Skin of body (tissue), 2 donors: ENCODE results near the gene PPFIA2. TPM values are rescaled to one million over a fixed set of nuclear protein-coding genes. Genes with fewer than 3 reads are reported as not detected.

Experiments used
- DNase-seq: peaks from one replicate; lab custom pipeline; 2025; lab: John Stamatoyannopoulos, UW
- total RNA-seq: library from RNA; depleted of rRNA; stranded (reverse); fragments of >200 nt; gene quantifications from one replicate; pipeline ENCODE4 v1.2.3, GENCODE V29; 2014

The PPFIA2 gene
- total RNA-seq, 1 donor from 2014 or later, result 1.6 TPM

DNA sequence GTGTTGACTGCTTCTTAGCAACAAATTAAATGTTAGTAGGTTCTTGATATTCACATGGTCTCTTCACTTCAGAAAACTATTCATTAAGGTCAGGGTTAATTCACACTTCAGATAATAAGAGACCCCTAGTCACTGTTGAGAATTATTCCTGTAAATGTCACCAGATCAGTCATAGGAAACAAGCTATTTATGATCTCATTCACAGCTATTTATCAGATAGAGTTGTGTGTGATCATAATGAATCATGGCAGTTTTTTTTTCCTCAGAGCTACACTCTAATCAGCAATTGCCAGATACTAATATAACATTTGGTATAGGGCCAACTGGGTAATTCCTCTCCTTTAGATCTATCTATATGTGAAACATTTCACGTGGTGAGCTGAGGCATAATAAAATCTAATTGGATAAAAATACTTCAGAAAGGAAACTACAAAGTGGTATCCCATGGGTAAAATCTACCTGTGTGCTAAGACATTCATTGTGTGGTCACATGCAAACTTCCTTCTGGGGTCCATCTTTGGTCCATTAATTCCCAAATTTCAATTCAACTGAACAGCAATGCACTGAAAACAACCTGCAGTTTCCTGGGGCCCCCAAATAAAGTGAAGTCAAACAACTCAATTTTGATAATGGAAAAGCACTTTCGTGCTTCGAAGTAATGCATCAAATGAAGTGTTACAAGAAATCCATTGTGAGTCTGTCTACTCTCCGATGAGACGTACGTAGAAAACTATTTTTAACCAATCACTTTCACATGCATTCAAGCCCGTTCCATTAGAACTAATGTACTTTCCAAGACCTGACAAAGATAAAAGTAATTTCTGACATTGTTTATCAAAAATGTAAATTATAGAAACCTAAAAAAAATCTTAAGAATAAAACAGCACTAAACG is 484.3 kb downstream of the PPFIA2 start:
- DNase-seq, result no peak

DNA sequence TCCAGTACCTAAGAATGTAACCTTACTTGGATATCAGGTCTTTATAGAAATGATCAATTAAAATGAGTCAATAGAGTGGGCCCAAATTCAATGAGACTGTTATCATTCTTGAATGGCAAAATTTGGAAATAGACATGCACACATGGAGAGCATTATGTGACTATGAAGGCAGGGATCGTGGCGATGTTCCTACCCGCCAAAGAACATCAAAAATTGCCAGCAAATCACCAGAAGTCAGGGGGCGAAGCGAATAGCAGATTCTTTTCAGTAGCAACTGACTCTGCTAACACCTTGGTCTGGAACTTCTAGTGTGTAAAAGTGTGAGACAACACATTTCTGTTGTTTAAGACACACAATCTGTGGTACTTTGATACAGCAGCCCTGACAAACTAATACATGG is 488.8 kb downstream of the PPFIA2 start:
- no peak for DNase-seq

DNA sequence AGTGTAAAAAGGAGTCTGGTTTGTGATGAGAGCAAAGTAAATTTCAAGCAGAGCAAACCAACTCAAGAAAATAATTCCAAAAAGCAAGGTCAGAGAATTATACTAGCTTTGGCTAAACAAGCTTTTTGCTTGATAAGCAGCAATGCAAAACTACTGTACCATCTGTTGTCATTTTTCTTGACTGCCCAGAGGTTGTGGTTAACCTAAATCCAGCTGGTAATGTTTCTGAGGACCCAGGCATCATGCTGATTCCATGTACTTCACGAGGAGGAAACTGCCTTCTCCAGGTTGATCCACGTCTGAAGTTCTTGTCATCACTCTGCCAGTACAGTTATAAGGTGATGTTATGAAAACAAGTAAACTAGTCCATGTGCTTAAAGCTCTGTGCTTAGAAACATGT is 496.1 kb downstream of the PPFIA2 start:
- no peak for DNase-seq

DNA sequence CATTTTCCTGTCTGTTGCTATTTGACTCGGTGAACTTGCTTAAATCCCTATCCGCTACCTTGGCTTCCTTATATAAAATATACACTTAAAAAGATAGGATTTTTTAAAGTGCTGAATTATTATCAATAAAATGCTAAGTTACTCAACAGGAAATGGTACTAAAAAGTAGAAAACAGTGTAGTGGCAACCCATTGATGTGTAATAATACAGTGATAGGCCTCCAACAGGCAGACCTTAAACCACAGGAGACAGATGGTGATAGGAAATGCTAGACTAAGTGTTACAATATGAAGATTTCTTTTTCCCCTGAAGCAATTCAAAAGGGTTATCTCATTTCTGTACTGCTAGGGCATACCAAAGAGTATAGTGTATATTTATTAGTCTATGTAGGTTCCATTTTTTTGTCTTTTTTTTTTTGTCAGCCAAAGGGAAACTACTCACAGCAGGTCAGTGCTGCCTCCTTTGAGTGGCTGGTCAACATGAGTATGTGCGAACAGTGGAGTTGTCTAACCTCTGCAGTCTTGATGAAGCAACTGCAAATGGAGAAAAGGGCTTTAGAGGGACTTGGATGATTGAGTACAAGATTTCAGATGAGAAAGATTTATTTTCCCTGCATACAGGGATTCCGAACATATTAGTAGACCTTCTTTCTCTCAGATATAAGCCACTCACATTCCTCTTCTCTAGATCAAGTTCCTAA is 497.5 kb downstream of the PPFIA2 start:
- DNase-seq, result no peak

DNA sequence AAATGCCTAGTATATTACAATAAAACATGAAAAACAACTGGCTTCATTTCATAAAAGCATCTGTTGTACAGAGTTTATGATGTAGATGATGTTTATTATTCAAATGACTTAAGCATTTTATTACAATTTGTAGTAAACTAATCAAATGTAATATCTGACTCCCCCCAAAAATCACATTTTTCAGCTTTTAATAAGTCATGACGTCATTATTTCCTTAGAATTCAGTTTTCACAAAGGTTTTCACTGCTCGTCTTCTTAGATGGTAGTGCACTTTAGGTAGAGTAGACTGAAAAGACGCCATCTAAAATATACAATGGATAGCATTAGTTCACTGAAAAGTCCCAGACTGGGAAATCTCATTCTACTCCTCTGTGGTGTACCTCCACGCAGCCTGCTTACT is 499.8 kb downstream of the PPFIA2 start:
- no peak for DNase-seq

DNA sequence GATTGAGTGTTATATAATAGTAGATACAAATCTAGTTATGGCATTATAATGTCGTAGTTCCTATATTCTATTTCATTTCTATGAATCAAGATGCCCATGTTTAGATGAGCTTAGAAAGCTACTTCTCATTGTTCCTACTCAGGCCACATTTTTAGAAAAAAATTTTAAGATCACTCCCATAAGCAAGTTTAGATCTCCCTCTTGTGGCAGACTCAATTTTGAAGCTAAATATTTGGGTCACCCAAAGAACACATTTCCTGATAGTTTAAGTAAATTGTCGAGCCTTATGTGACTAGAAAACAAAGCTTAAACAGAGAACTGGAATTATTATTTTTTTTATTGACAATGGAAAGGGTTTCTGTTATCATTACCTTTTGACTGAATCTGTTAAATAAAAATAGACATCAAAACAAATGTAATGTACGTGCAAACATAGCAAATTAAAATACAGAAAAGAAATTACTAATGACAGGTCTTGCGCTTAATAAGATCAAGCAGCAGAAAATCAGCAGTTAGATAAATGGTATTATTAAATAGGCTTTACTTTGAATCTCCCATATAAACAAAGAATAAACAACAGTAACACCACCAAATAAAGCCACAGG is 501.1 kb downstream of the PPFIA2 start:
- peak; percentile 7 for DNase-seq

DNA sequence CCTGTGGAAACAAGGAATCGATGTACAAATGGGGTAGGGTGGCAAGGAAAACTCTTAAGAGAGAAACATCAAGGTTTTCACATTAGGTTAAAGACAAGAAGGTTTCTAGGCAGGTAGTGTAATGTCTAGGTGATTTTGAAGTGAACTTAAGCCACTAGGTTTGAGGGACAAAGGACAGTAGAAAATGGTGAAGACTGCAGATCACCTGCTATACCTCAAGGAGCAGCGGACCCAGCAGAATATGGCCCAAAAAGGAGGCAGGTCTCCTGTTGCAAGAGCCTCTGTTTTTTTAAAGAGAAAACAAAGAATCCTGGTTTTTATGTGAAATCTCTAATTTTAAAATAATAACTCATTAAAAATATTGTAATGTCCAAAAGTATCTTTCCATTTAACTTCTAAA is 503.2 kb downstream of the PPFIA2 start:
- no peak for DNase-seq

DNA sequence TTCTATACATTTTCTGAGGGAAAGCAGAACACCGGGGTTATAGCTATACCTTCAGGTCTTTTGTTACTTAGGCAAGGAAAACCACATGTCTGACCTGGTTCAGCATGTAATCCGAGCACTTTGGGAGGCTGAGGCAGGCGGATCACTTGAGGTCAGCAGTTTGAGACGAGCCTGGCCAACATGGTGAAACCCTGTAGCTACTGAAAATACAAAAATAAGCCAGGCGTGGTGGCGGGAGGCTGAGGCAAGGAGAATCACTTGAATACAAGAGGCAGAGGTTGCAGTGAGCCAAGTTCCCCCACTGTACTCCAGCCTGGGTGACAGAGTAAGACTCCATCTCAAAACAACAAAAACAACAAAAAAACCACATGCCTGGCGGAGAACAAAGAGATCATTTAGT is 503.7 kb downstream of the PPFIA2 start:
- DNase-seq, result no peak

DNA sequence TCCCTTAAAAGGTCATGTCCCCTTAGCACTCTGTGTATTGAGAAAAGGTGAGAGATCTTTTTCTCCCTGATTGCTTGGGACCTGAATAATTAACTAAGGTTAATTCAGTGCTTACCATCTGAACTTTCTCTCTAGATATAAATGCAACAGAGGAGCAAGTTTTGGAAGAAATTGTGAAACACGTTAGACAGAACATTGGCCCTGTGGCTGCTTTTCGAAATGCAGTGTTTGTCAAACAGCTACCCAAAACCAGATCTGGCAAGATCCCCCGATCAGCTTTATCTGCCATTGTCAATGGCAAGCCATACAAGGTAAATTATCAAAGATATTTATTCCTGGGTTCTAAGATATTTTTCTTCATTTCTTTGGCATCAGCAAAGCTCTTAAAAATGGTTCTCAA is 505.8 kb downstream of the PPFIA2 start:
- no peak for DNase-seq

DNA sequence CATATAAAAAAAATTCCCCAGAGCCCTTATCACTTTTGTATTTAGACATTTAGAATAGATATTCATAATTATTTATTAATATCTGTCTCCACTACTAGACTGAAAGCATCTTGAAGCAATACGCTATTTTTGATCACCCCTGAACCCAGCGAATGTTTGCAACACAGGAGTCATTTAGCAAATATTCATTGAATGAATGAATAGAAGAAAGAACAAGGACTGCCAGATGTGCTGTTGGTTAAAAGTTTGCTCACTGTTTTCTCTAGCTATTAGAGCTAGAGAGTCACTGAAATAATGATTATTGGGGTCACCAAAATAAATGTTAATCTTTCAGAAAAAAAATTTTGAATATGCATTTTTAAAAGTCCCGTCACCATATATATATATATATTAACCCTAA is 506.9 kb downstream of the PPFIA2 start:
- DNase-seq, result no peak

DNA sequence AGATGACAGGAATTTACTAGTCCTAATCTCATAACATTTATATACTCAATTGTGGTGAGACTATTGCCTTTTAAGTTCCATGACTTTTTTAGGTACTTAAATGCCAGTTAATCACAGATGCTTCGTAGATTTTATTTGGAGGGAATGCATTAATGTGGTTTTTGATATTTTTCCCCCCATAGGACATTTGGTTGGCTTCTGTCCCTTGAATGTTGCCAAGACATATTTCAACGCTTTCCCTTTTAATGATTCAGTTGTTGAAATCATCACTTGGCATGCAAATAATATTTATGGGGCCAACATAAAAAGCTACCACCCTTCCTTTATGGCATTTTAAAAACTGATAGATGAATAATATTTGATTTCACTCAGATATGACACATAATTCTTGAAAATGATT is 509.2 kb downstream of the PPFIA2 start:
- DNase-seq, result no peak

DNA sequence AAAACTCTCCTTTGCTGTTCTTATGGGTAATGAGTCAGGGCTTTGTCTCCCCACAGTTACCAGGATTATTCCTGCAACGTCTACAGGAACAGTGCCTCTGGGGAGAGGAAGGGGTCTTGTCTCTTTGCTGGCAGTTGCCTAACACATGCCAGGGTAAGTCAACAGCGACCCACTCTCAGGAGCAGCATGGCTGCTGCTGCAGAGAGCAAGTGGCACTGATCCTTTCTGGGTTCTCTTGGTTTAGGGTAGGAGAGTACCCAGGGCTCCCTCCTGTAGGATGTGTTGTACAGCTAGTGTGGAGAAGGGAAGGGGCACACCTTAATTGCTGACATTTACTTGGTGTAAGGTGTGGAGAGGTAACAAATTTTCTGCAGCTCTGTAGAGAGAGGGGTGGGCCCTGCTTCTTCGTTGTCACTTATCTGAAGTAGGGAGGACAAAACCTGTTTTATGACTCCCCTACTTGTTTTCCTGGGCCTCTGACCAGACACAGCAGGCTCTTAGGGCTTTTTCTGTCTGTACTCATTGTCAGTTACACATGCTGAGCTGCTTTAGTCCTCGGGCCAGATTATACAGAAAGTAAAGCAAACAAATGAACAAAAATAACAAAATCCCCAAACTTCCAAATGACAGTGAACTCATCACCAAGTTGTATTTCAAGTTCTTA is 513.1 kb downstream of the PPFIA2 start:
- DNase-seq, result no peak

DNA sequence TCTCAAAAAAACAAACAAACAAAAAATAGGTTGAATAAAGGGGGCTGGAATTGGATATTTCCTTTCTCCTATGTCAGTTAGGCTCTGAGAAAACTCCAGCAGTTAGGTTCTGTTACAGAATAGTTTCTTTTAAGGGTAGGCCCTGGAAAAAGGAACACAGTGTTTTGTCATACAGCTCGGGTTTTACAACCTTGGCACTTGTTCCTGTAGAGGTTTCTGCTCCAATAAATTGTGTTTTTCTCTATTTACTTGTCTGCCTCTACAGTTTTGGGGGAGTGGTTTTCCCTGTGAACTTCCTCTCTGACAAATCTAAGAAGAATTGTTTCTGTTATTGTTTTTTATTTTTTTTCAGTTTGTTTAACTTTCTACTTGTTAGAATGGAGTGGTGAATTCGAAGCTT is 513.7 kb downstream of the PPFIA2 start:
- DNase-seq, result peak; percentile 3

DNA sequence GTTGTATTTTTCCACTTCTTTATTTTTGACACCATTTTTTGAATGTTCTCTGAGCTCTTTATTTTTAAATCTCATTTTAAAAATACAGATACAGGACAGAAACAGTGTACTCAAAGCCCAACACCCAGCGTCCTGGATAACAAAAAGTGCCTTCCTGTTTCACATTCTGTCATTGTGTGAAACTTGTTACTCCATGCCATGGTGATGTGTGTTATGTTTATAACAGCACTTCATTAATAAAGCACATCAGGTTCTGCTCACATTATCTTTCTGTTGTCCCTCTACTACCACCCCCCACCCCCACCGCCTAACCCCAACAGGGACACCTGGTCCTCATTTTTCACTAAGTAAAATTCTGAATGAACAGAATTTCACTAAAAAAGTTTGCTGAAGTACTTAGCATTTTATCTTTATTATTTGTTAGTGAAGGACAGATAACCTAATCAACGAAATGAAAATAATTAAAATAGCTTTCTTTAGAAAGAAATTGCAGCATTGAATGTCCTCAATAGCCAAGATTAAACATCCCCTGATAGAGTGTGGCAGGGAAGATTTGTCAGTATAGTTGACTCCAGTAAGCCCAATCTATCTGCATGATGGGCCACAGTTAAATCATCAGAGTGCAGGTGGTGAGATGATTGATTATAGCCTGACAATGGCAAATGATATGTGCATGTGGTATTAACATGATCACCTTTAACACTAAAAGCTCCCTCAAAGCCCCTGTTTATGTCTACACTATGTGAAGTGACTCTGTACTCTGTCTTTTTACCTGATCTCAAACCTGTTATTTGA is 527.4 kb downstream of the PPFIA2 start:
- DNase-seq, result no peak

DNA sequence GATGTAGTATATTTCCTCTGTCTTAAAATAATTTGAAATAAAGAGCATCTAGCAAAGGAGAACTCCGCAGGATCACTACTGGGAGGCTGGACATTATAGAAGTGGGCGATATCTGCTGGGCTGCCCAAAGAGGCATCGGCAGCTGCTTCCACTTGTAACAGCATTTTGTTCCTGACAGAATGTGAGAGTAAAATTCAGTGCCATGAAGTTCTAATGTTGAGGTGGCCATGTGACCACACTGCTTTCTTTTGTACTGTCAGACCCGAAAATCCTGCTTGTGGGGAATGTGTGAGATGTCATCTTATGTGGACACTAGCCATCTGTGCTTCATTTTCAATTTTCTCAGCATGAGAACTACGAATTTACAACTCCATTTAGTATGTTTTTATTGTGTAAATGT is 529.4 kb downstream of the PPFIA2 start:
- DNase-seq, result no peak

DNA sequence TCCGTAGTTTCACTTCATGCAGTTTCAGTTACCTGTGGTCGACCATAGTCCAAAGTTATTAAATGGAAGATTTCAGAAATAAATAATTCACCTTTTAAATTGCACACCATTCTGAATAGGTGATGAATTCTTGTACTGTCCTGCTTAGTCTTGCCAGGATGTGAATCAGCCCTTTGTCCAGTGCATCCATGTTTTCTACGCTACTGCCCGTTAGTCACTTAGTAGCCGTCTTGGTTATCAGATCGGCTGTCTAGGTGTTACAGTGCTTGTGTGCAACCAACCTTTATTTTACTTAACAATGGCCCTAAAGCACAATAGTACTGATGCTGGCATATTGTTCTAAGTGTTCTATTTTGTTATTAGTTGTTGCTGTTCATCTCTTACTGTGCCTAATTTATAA is 534.5 kb downstream of the PPFIA2 start:
- DNase-seq, result no peak

DNA sequence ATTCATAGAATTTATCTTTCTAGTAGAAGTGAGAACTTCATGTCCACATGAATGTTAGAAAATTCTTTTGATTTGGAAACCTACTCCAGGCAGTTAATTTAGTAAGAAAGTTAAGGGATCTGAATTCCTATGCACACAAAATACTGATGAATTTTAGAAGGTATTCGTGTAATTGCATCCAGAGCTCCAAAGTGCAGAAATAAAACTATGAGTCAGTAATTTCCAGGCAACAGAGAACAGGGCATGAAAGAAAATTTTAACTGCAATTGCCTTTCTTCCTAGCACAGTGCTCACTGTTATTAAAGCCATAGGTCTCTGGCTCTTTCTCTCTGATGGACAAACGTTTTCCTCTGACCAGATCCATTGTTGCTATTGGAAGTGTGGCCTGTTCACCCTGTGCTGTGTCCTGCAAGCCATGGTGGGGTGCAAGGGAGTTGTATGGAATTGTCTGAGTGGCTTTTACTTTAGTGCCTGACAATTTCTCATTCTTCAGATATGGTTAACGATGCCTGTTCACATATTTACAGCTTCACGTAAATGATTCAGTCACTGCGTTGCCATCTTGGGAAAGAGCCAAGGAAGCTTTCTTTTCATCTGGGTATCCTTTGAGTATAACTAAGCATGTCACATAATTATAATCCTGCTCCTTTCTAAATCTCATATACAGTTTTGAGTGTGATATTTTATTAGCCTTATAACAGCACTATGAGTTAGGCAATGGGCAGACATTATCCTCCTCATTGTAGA is 536.1 kb downstream of the PPFIA2 start:
- no peak for DNase-seq

DNA sequence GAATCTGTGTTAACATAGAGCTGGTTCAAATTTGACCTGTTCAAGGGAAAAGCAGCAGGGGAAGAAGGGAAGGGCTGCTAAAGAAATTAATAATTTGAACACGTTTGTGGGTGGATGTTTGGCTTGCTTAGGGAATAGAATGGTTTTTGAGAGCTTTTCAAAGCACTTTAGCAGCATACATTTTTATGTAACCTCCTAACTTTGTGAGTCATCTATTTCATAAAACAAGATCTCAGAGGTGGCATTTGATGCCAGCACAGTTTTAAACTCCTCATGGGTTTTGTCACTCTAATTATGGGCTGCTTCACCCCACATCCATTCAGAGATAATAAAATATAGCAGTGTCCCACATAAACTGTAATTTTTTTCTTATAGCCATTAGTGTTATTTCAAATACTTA is 537.5 kb downstream of the PPFIA2 start:
- DNase-seq, result no peak

DNA sequence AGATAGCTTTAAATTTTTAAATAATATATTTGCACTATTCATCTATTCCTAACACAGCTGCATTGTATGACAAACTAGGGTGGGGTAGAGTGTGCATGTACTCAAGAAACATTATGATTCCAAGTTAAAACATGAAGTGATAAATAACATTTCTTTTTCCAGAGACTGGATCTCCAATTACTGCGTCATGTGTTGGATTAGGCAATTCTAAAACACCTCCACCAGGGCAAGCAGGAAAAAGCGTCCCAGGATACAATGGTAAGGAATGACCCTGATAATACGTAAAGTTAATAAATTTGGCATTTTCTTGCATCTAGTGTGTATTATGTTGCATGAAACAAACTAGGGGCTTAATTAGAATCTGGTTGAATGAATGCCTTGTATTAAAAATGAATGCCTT is 542.4 kb downstream of the PPFIA2 start:
- no peak for DNase-seq

DNA sequence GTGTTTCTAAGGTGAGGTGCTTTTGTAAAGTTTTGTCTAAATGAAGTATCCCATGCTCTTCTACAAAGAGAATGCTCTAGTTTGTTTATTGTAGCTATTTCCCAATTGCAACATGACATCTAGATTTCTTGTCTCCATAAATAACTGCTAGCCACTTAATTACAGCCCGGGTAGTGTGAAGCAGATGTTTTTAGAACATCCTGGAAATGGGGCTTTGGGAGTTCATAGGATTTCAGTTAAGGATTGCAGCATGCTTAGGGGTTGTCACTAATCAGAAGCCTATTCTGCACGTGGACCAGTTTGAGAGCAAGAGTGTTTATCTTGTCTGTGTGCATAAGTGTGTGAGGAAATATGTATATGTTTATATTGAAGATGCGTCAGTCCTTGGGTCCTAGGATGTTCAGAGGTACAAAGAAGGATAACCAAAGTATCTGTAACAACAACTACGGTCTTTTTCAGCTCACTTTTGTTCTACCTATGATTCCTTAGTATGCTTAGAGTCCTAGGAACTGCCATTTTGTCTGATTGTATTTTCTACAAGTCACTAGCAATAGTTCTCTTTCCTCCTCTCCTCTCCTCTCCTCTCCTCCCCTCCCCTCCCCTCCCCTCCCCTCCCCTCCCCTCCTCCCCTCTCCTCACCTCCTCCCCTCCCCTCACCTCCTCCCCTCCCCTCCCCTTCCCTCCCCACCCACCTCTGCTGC is 546.0 kb downstream of the PPFIA2 start:
- DNase-seq, result no peak
